Hepatocyte (in vitro differentiated cells): ENCODE results near the gene DAP3.

Experiments used
- CTCF ChIP-seq: fragments of 200-600 bp; sonication (generic); IDR thresholded peaks from 2 replicates; pipeline ENCODE4 v1.5.1; 2016; ENCODE audit warnings: antibody characterized with exemption, mild to moderate bottlenecking; ENCODE audit not compliant: poor library complexity
- EZH2 ChIP-seq: fragments of 200-600 bp; sonication (generic); IDR thresholded peaks from 2 replicates; pipeline ENCODE4 v1.6.1; 2016; ENCODE audit warnings: antibody characterized with exemption, mild to moderate bottlenecking, borderline replicate concordance

- no peak for TF ChIP-seq CTCF
- no peak for TF ChIP-seq EZH2
These were observed 6.7 kb downstream of the DAP3 start for GRCh38 chr1:155695608-155696007.
